Parietal lobe (tissue), 2 donors: Measurements from ENCODE around the gene PSMA1. TPM values are rescaled to one million over a fixed set of nuclear protein-coding genes. Genes with fewer than 3 reads are reported as not detected.

Experiments
- small RNA-seq: library from RNA; depleted of rRNA; stranded (forward); fragments of <200 nt; gene quantifications from one replicate; pipeline ENCODE3, GENCODE V24; 2014; ENCODE audit warnings: low replicate concordance
- total RNA-seq: library from RNA; depleted of rRNA; stranded (reverse); fragments of >200 nt; gene quantifications from one replicate; pipeline ENCODE4 v1.2.3, GENCODE V29; 2014

Gene PSMA1
- total RNA-seq = 115 TPM

GRCh38 chr11:14519917-14520746 is at the start of gene PSMA1:
PSMA1 (minus strand) TSS chr11:14520386; CDS start chr11:14520299, 87 bp downstream.

GRCh38 chr11:14499560-14500180 is 20.5 kb downstream of the PSMA1 start, which contains the start of gene COPB1:
COPB1 (minus strand) TSS chr11:14499811; CDS start chr11:14498928, 883 bp downstream.

Small RNA genes within 50 kb of the gene (small RNA-seq; reads per million reads assigned to genes)
- gene RNU7-49P = not detected

Other genes starting within 250 kb of the PSMA1 start
- 31.9 TPM for gene RRAS2, start 161.2 kb downstream of the PSMA1 start, total RNA-seq
- gene COPB1, start 20.6 kb downstream of the PSMA1 start, total RNA-seq = 142 TPM
- gene PDE3B, start 123.4 kb upstream of the PSMA1 start, total RNA-seq = 52.0 TPM